MM.1S (cell line): ENCODE results near the gene DEXI.

Experiments
- DNase-seq: peaks from one replicate; pipeline ENCODE4 v3.0.0-alpha.2; 2015
- H2AFZ ChIP-seq: fragments of 300-600 bp; sonication (generic); 2 replicates; pipeline ENCODE4 v1.6.0; 2016; ENCODE audit warnings: antibody characterized with exemption, low read length
- H3F3A ChIP-seq: fragments of 300-600 bp; sonication (generic); 2 replicates; pipeline ENCODE4 v1.6.1; 2016; ENCODE audit warnings: mild to moderate bottlenecking, antibody characterized with exemption, low read length, moderate library complexity, mixed read lengths; ENCODE audit not compliant: insufficient read depth
- H3K27ac ChIP-seq: fragments of 300-600 bp; sonication (generic); 2 replicates; pipeline ENCODE4 v1.5.1; 2016; ENCODE audit warnings: mild to moderate bottlenecking, low read length
- H3K27me3 ChIP-seq: fragments of 300-600 bp; sonication (generic); replicated peaks from 2 replicates; pipeline ENCODE4 v1.6.0; 2016; ENCODE audit warnings: low read length; ENCODE audit not compliant: insufficient read depth
- H3K36me3 ChIP-seq: fragments of 300-600 bp; sonication (generic); replicated peaks from 2 replicates; pipeline ENCODE4 v1.6.1; 2016; ENCODE audit warnings: mild to moderate bottlenecking, low read length, mixed read lengths; ENCODE audit not compliant: insufficient read depth
- H3K4me1 ChIP-seq: fragments of 300-600 bp; sonication (generic); 2 replicates; pipeline ENCODE4 v1.6.1; 2016; ENCODE audit warnings: low read length, mixed read lengths
- H3K4me2 ChIP-seq: fragments of 300-600 bp; sonication (generic); 2 replicates; pipeline ENCODE4 v1.6.0; 2016; ENCODE audit warnings: low read depth, low read length
- H3K4me3 ChIP-seq: fragments of 300-600 bp; sonication (generic); 2 replicates; pipeline ENCODE4 v1.5.1; 2016; ENCODE audit warnings: low read length, mixed read lengths
- H3K79me2 ChIP-seq: fragments of 300-600 bp; sonication (generic); 2 replicates; pipeline ENCODE4 v1.6.1; 2016; ENCODE audit warnings: mixed run types, low read length, mixed read lengths
- H3K9ac ChIP-seq: fragments of 300-600 bp; sonication (generic); 2 replicates; pipeline ENCODE4 v1.6.1; 2016; ENCODE audit warnings: low read length, mixed read lengths
- H3K9me2 ChIP-seq: fragments of 300-600 bp; sonication (generic); replicated peaks from 2 replicates; pipeline ENCODE4 v1.6.1; 2016; ENCODE audit warnings: mild to moderate bottlenecking, low read length, mixed read lengths; ENCODE audit not compliant: insufficient read depth
- H3K9me3 ChIP-seq: fragments of 300-600 bp; sonication (generic); replicated peaks from 2 replicates; pipeline ENCODE4 v1.6.1; 2016; ENCODE audit warnings: mild to moderate bottlenecking, low read length, mixed read lengths; ENCODE audit not compliant: insufficient read depth
- H4K20me1 ChIP-seq: fragments of 300-600 bp; sonication (generic); 2 replicates; pipeline ENCODE4 v1.6.1; 2016; ENCODE audit warnings: mild to moderate bottlenecking, low read length, moderate library complexity, mixed read lengths; ENCODE audit not compliant: insufficient read depth
- CTCF ChIP-seq: fragments of 300-600 bp; sonication (generic); IDR thresholded peaks from 2 replicates; pipeline ENCODE4 v1.5.1; 2016; ENCODE audit warnings: antibody characterized with exemption, low read length, mixed read lengths
- EZH2 ChIP-seq: fragments of 300-600 bp; sonication (generic); optimal IDR thresholded peaks from 2 replicates; pipeline ENCODE3; 2017; ENCODE audit warnings: low read depth, mild to moderate bottlenecking, antibody characterized with exemption, low read length, mixed read lengths
- EZH2phosphoT487 ChIP-seq: fragments of 300-600 bp; sonication (generic); IDR thresholded peaks from 2 replicates; pipeline ENCODE4 v1.6.1; 2018; ENCODE audit warnings: antibody characterized with exemption, low read length

The DEXI gene

GRCh38 chr16:10972108-10972818, 30.0 kb upstream of the DEXI start:
- Histone ChIP-seq H3K27ac (no peak overlapping the region), H3K27me3 (no peaks in the 10 kb centered on the region), H3F3A (no peaks in the 10 kb centered on the region), H3K4me3 (no peak overlapping the region), H3K9me2 (no peaks in the 10 kb centered on the region), H3K79me2 (peaks cover 1% of the 10 kb centered on the region; the same call in 1 of the 2 replicates), H3K36me3 (no peaks in the 10 kb centered on the region), H3K9ac (no peak overlapping the region), H3K9me3 (no peaks in the 10 kb centered on the region), H3K4me1 (no peaks in the 10 kb centered on the region), H4K20me1 (no peaks in the 10 kb centered on the region), H2AFZ (no peak overlapping the region), H3K4me2 (no peak overlapping the region)
- no peak for DNase-seq
- TF ChIP-seq EZH2: no peak
- no peak for TF ChIP-seq EZH2phosphoT487
- no peak for TF ChIP-seq CTCF

DNA sequence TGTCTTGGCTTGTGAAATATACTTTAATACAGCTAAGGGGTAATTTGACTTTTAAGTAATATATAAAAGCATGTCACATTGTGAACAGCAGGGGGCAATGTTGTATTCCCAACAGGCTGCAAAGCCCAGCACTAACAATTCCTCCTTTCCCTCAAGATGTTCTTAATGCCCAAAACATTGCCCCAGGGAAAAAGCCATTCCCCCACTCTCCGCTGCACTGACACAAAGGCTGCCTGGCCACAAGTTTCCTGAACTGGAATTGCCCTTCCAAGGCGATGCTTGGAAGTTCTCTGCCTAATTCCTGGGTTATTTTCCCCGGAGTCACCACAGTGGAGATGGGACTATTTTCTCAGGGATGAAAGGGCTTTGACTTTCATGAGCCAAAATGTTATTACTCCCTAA, 29.3 kb upstream of the DEXI start:
- H3K9me3 ChIP-seq: no peaks in the 10 kb centered on the region
- no peaks in the 10 kb centered on the region for H3F3A ChIP-seq
- peaks cover 8% of the 10 kb centered on the region for H3K79me2 ChIP-seq
- H3K36me3 ChIP-seq: no peaks in the 10 kb centered on the region
- no peak overlapping the region for H3K4me2 ChIP-seq
- TF ChIP-seq CTCF: peak; percentile 70
- TF ChIP-seq EZH2: no peak
- TF ChIP-seq EZH2phosphoT487: no peak
- no peak overlapping the region for H3K9ac ChIP-seq
- no peaks in the 10 kb centered on the region for H4K20me1 ChIP-seq
- peak; percentile 64 for DNase-seq
- no peak overlapping the region for H2AFZ ChIP-seq
- H3K4me3 ChIP-seq: no peak overlapping the region
- no peak overlapping the region for H3K27ac ChIP-seq
- H3K4me1 ChIP-seq: 0 out of 2 replicates have a peak, but pooled peaks cover 1% of the 10 kb centered on the region
- no peaks in the 10 kb centered on the region for H3K9me2 ChIP-seq
- no peaks in the 10 kb centered on the region for H3K27me3 ChIP-seq

DNA sequence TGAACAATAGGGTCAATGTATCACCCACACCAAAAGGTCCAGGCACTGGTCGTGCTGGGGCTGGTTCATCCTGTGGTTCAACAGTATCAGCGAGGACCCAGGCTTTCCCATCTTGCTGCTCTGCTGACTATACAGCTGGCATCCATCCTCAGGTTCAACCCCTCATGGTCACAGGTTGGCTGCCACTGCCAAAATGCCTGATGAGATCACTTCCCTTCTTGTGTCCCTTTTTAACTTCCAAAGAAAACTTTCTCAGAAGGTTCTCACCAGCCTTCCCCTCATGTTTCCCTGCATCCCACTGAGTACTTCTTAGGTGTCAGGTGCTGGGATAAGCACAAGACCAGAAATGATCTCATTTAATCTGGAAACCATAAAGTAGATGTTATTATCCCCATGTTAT, 27.8 kb upstream of the DEXI start:
- Histone ChIP-seq H3K9ac (no peak overlapping the region), H3K9me2 (no peaks in the 10 kb centered on the region), H3K79me2 (peaks cover 13% of the 10 kb centered on the region), H3K4me1 (peaks cover 14% of the 10 kb centered on the region), H3F3A (peaks cover 10% of the 10 kb centered on the region), H3K36me3 (no peaks in the 10 kb centered on the region), H3K4me3 (no peak overlapping the region), H3K9me3 (no peaks in the 10 kb centered on the region), H4K20me1 (no peaks in the 10 kb centered on the region), H3K27me3 (no peaks in the 10 kb centered on the region), H3K4me2 (no peak overlapping the region), H2AFZ (no peak overlapping the region), H3K27ac (no peak overlapping the region)
- DNase-seq: no peak
- no peak for TF ChIP-seq CTCF
- TF ChIP-seq EZH2phosphoT487: no peak
- no peak for TF ChIP-seq EZH2
